ENCODE measurements around the gene ALDH8A1. TPM values are rescaled to one million over a fixed set of nuclear protein-coding genes. Genes with fewer than 3 reads are reported as not detected.

ALDH8A1 gene
- total RNA-seq, 1 experiment from 2014 or later: not detected

DNA sequence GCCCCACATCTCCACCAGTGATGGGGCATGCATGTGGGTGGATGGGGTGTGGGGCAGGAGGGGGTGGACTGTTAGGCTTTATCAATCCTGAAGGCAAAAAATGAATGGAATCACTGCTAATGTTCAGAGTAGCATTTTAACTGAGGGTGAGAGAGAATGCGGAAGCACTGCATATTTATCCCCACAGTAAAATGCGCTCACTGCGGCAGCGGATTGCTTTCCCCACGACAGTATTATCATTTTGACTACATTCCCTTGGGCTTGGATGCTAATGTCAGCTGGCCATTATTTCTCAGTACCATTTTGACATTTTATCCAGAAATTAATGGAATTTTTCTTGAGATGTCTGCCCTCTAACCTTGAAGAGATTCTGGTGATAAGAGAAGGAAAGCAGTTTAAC, 13.4 kb downstream of the ALDH8A1 start:
- TF ChIP-seq, protein P1, sequence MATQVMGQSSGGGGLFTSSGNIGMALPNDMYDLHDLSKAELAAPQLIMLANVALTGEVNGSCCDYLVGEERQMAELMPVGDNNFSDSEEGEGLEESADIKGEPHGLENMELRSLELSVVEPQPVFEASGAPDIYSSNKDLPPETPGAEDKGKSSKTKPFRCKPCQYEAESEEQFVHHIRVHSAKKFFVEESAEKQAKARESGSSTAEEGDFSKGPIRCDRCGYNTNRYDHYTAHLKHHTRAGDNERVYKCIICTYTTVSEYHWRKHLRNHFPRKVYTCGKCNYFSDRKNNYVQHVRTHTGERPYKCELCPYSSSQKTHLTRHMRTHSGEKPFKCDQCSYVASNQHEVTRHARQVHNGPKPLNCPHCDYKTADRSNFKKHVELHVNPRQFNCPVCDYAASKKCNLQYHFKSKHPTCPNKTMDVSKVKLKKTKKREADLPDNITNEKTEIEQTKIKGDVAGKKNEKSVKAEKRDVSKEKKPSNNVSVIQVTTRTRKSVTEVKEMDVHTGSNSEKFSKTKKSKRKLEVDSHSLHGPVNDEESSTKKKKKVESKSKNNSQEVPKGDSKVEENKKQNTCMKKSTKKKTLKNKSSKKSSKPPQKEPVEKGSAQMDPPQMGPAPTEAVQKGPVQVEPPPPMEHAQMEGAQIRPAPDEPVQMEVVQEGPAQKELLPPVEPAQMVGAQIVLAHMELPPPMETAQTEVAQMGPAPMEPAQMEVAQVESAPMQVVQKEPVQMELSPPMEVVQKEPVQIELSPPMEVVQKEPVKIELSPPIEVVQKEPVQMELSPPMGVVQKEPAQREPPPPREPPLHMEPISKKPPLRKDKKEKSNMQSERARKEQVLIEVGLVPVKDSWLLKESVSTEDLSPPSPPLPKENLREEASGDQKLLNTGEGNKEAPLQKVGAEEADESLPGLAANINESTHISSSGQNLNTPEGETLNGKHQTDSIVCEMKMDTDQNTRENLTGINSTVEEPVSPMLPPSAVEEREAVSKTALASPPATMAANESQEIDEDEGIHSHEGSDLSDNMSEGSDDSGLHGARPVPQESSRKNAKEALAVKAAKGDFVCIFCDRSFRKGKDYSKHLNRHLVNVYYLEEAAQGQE (IDR thresholded peaks at IDR 0.05; ENCODE audit: insufficient read depth in 1 of 2, low read depth in 2 of 2, low read length in 1 of 2): no peak
- no peak for TF ChIP-seq SIN3A (IDR thresholded peaks at IDR 0.05; ENCODE audit: borderline replicate concordance, insufficient read depth, low read depth, low read length)
- no peak for TF ChIP-seq TCF7L2 (IDR thresholded peaks at IDR 0.05; ENCODE audit: low read depth, low read length)
- TF ChIP-seq POLR2AphosphoS5 (IDR thresholded peaks at IDR 0.05; ENCODE audit: low read depth, low read length): no peak
- TF ChIP-seq, protein P2, sequence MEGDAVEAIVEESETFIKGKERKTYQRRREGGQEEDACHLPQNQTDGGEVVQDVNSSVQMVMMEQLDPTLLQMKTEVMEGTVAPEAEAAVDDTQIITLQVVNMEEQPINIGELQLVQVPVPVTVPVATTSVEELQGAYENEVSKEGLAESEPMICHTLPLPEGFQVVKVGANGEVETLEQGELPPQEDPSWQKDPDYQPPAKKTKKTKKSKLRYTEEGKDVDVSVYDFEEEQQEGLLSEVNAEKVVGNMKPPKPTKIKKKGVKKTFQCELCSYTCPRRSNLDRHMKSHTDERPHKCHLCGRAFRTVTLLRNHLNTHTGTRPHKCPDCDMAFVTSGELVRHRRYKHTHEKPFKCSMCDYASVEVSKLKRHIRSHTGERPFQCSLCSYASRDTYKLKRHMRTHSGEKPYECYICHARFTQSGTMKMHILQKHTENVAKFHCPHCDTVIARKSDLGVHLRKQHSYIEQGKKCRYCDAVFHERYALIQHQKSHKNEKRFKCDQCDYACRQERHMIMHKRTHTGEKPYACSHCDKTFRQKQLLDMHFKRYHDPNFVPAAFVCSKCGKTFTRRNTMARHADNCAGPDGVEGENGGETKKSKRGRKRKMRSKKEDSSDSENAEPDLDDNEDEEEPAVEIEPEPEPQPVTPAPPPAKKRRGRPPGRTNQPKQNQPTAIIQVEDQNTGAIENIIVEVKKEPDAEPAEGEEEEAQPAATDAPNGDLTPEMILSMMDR (IDR thresholded peaks at IDR 0.05): no peak
- in situ Hi-C loops (cut with HindIII; ENCODE audit: low pct_unique_long_range_greater_than_20kb, low sequenced_read_pairs): no loop called here
- ChIA-PET POLR2A (no interaction called here), CTCF (no interaction called here)
- peaks cover 2% of the 10 kb centered on the region; the same call in 1 of the 2 replicates for H3K4me1 ChIP-seq (ENCODE audit: control insufficient read depth, insufficient read depth, low read length)
- H3K27ac ChIP-seq (ENCODE audit: low read length): peak overlapping the region; percentile 46
- no peak for DNase-seq (ENCODE audit: low read depth, low spot score)
- intact Hi-C loops (cut with micrococcal nuclease; ENCODE audit: unreplicated experiment): no loop called here
- ATAC-seq: no peak
- no peaks in the 10 kb centered on the region for H3K27me3 ChIP-seq (ENCODE audit: control insufficient read depth, insufficient read depth, low read length)
- no TSS peak for BruUV-seq (replicated peaks)
- no peaks in the 10 kb centered on the region for H3K36me3 ChIP-seq (ENCODE audit: control insufficient read depth, insufficient read depth, low read length)
- no peaks in the 10 kb centered on the region for H3K9me3 ChIP-seq (ENCODE audit: control insufficient read depth, insufficient read depth, low read depth, low read length)
- no peak overlapping the region for H3K4me3 ChIP-seq (ENCODE audit: low read depth in 2 of 2, low read length in 2 of 2)

DNA sequence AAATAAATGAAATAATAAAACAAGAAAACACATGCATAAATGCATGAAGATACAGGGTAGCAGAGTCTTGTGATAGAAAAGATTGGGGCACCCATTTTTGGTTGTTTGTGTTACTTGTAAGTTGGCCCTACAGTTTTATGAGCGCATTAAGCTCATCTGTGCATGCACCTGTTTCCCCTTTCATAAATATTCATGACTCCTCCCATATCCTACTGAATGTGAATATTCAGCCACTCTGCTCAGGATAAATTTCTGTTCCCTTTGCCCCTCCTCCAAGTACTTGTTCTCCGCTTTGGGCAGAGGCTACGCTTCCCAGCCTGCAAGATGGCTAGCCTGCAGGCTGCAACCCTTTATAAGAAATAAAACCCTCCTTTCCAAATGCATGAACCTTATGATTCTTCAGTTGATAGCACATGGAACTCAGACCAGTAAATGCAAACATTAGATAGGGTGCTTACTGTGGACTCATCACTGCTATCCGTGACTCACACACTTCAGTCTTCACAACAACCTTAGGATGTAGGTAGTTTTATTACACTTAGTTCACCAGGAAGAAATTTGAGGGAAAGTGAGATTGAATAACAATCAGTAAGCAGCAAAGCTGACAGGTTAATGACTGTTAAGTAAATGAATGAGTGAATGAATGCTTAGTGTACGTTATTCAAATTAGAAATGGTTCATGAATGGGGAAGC, 15.0 kb downstream of the ALDH8A1 start:
- BruUV-seq (replicated peaks): no TSS peak
- intact Hi-C loops (cut with micrococcal nuclease; ENCODE audit: unreplicated experiment): no loop called here
- ChIA-PET CTCF (no interaction called here), POLR2A (no interaction called here)
- Histone ChIP-seq H3K4me1 (ENCODE audit: control insufficient read depth, insufficient read depth, low read length) (peaks cover 2% of the 10 kb centered on the region; the same call in 1 of the 2 replicates), H3K4me3 (ENCODE audit: low read depth in 2 of 2, low read length in 2 of 2) (no peak overlapping the region), H3K27me3 (ENCODE audit: control insufficient read depth, insufficient read depth, low read length) (no peaks in the 10 kb centered on the region), H3K27ac (ENCODE audit: low read length) (no peak overlapping the region), H3K36me3 (ENCODE audit: control insufficient read depth, insufficient read depth, low read length) (no peaks in the 10 kb centered on the region), H3K9me3 (ENCODE audit: control insufficient read depth, insufficient read depth, low read depth, low read length) (no peaks in the 10 kb centered on the region)
- TF ChIP-seq POLR2AphosphoS5 (IDR thresholded peaks at IDR 0.05; ENCODE audit: low read depth, low read length): no peak
- TF ChIP-seq TCF7L2 (IDR thresholded peaks at IDR 0.05; ENCODE audit: low read depth, low read length): no peak
- TF ChIP-seq SIN3A (IDR thresholded peaks at IDR 0.05; ENCODE audit: borderline replicate concordance, insufficient read depth, low read depth, low read length): no peak
- TF ChIP-seq, protein P1 (IDR thresholded peaks at IDR 0.05; ENCODE audit: insufficient read depth in 1 of 2, low read depth in 2 of 2, low read length in 1 of 2): no peak
- TF ChIP-seq, protein P2 (IDR thresholded peaks at IDR 0.05): no peak
- no peak for DNase-seq (ENCODE audit: low read depth, low spot score)
- peak; percentile 75 for ATAC-seq
- in situ Hi-C loops (cut with HindIII; ENCODE audit: low pct_unique_long_range_greater_than_20kb, low sequenced_read_pairs): no loop called here
